Keratinocyte (primary cell): ENCODE measurements around the gene STIMATE. TPM values are rescaled to one million over a fixed set of nuclear protein-coding genes. Genes with fewer than 3 reads are reported as not detected.

Experiments used
- DNase-seq: peaks from one replicate; pipeline ENCODE4 v3.0.0-alpha.2; 2011; ENCODE audit warnings: low read depth, missing footprints, low spot score
- FAIRE-seq: peaks from 2 replicates; lab custom pipeline; 2011; peaks lifted over from hg19 to GRCh38; lab: Jason Lieb, UNC
- H2AFZ ChIP-seq: 2 replicates; pipeline ENCODE4 v1.6.0; 2012; ENCODE audit warnings: low read length, control low read depth, inconsistent platforms; ENCODE audit not compliant: control insufficient read depth
- H3K27ac ChIP-seq: 2 replicates; pipeline ENCODE4 v1.5.1; 2011; ENCODE audit warnings: low read length; ENCODE audit not compliant: control insufficient read depth, insufficient read depth
- H3K27me3 ChIP-seq: 3 replicates; pipeline ENCODE4 v1.6.0; 2011; ENCODE audit warnings: low read length; ENCODE audit not compliant: control insufficient read depth, insufficient read depth; ENCODE audit errors: extremely low read depth
- H3K36me3 ChIP-seq, 2 experiments: 2 replicates in 1 of 2; 3 replicates in 1 of 2; pipeline ENCODE4 v1.5.1; 2011; ENCODE audit warnings: low read length in 2 of 2, mild to moderate bottlenecking in 1 of 2; ENCODE audit not compliant: control insufficient read depth in 2 of 2, insufficient read depth in 2 of 2; ENCODE audit errors: extremely low read depth in 1 of 2
- H3K4me1 ChIP-seq: 3 replicates; pipeline ENCODE4 v1.5.1; 2011; ENCODE audit warnings: low read length; ENCODE audit not compliant: control insufficient read depth, insufficient read depth; ENCODE audit errors: extremely low read depth
- H3K4me2 ChIP-seq: 3 replicates; pipeline ENCODE4 v1.6.0; 2011; ENCODE audit warnings: low read depth, low read length; ENCODE audit not compliant: control insufficient read depth, insufficient read depth; ENCODE audit errors: extremely low read depth
- H3K4me3 ChIP-seq, 3 experiments: fragments of 200-600 bp in 1 of 3; sonication (generic) in 1 of 3; 2 replicates in 2 of 3; 3 replicates in 1 of 3; pipeline ENCODE4 v1.5.1; 2011 to 2016; ENCODE audit warnings: low read length in 3 of 3, mild to moderate bottlenecking in 3 of 3, control low read depth in 2 of 3, inconsistent platforms in 1 of 3, low read depth in 1 of 3, mixed read lengths in 1 of 3, mixed run types in 1 of 3, moderate library complexity in 1 of 3; ENCODE audit not compliant: control insufficient read depth in 2 of 3, insufficient read depth in 2 of 3; ENCODE audit errors: extremely low read depth in 1 of 3
- H3K79me2 ChIP-seq: 2 replicates; pipeline ENCODE4 v1.6.0; 2012; ENCODE audit warnings: low read length; ENCODE audit not compliant: control insufficient read depth, insufficient read depth
- H3K9ac ChIP-seq: 3 replicates; pipeline ENCODE4 v1.6.0; 2011; ENCODE audit warnings: low read length; ENCODE audit not compliant: control insufficient read depth, insufficient read depth; ENCODE audit errors: extremely low read depth
- H3K9me1 ChIP-seq: 3 replicates; pipeline ENCODE4 v1.6.0; 2011; ENCODE audit warnings: low read length; ENCODE audit not compliant: control insufficient read depth, insufficient read depth; ENCODE audit errors: extremely low read depth
- H3K9me3 ChIP-seq: 2 replicates; pipeline ENCODE4 v1.5.1; 2012; ENCODE audit warnings: low read depth, low read length; ENCODE audit not compliant: control insufficient read depth
- H4K20me1 ChIP-seq: 3 replicates; pipeline ENCODE4 v1.6.0; 2011; ENCODE audit warnings: low read length; ENCODE audit not compliant: control insufficient read depth, insufficient read depth; ENCODE audit errors: extremely low read depth
- EZH2 ChIP-seq: IDR thresholded peaks from one replicate; pipeline ENCODE4 v1.6.1; 2012; ENCODE audit warnings: inconsistent platforms, mild to moderate bottlenecking, low read length, moderate library complexity
- dilution Hi-C: fragments of 300-500 bp; cut with MboI; formaldehyde crosslinking; loops from one replicate; pipeline ENCODE4 v1.7.0; 2020; ENCODE audit warnings: low sequenced_read_pairs; ENCODE audit not compliant: extremely low pct_ligation_motif_present
- polyA plus RNA-seq, 5 experiments: library from polyadenylated mRNA; depleted of rRNA in 3 of 5; stranded (reverse) in 3 of 5; stranded (forward) in 1 of 5; unstranded in 1 of 5; fragments of >200 nt; gene quantifications; 1 replicate in 1 of 5; 2 replicates in 3 of 5; 3 replicates in 1 of 5; pipeline versions ENCODE4 v1.2.1 to v1.2.3, GENCODE V29; 2011 to 2012; ENCODE audit warnings: missing spikeins in 2 of 5, low read depth in 1 of 5, low replicate concordance in 1 of 5
- TF ChIP-seq, protein P1 (sequence below), 3 experiments: IDR thresholded peaks in 1 of 3; conservative IDR thresholded peaks in 1 of 3; optimal IDR thresholded peaks in 1 of 3; 2 replicates in 2 of 3; 3 replicates in 1 of 3; pipeline versions ENCODE3 to v1.5.1; 2011; ENCODE audit warnings: low read length in 3 of 3, mild to moderate bottlenecking in 3 of 3, moderate library complexity in 2 of 3, control low read depth in 1 of 3, inconsistent platforms in 1 of 3; ENCODE audit not compliant: insufficient read depth in 2 of 3; ENCODE audit errors: extremely low read depth in 1 of 3

Gene STIMATE
- polyA plus RNA-seq, 1 donor (not counting 4 experiments of a cell fraction or from before 2014, with no cell fraction given) = 8.2 TPM

DNA sequence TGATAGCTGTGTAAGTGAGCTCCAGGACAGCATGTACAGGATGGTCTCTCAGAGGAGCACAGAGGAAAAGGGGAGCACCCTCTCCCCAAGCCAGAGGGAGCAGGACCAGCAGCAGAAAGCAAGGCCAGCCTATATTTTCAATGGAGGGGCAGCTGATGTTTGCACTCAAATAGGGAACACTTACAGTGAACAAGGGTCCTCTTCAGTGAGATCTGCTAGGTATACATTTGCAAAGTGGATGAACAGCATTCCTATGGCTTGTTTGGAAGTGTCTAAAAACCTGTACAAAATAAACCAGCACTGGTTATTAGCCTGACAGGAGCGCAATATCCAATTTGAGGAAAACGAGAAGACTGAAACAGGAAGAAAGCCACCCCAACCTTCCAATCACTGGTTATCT is 44.9 kb downstream of the STIMATE start:
- H3K79me2 ChIP-seq = no peaks in the 10 kb centered on the region
- no peak overlapping the region for H3K4me3 ChIP-seq
- no peaks in the 10 kb centered on the region for H3K4me1 ChIP-seq
- no peak overlapping the region for H3K9ac ChIP-seq
- FAIRE-seq (no peak), DNase-seq (no peak)
- no peaks in the 10 kb centered on the region for H3K27me3 ChIP-seq
- H2AFZ ChIP-seq = no peak overlapping the region
- dilution Hi-C loops = no loop called here
- no peak overlapping the region for H3K4me2 ChIP-seq
- TF ChIP-seq EZH2 = no peak
- TF ChIP-seq, protein P1, sequence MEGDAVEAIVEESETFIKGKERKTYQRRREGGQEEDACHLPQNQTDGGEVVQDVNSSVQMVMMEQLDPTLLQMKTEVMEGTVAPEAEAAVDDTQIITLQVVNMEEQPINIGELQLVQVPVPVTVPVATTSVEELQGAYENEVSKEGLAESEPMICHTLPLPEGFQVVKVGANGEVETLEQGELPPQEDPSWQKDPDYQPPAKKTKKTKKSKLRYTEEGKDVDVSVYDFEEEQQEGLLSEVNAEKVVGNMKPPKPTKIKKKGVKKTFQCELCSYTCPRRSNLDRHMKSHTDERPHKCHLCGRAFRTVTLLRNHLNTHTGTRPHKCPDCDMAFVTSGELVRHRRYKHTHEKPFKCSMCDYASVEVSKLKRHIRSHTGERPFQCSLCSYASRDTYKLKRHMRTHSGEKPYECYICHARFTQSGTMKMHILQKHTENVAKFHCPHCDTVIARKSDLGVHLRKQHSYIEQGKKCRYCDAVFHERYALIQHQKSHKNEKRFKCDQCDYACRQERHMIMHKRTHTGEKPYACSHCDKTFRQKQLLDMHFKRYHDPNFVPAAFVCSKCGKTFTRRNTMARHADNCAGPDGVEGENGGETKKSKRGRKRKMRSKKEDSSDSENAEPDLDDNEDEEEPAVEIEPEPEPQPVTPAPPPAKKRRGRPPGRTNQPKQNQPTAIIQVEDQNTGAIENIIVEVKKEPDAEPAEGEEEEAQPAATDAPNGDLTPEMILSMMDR (optimal IDR thresholded peaks at IDR 0.05 in 1 of 3, IDR thresholded peaks at IDR 0.05 in 1 of 3, conservative IDR thresholded peaks at IDR 0.05 in 1 of 3; ENCODE audit: extremely low read depth in 1 of 3, insufficient read depth in 2 of 3, low read length in 3 of 3) = no peak
- no peaks in the 10 kb centered on the region for H4K20me1 ChIP-seq
- H3K9me1 ChIP-seq = no peaks in the 10 kb centered on the region
- H3K9me3 ChIP-seq = no peaks in the 10 kb centered on the region
- H3K27ac ChIP-seq = no peak overlapping the region
- peaks cover 13 to 26% of the 10 kb centered on the region in 2 experiments for H3K36me3 ChIP-seq

DNA sequence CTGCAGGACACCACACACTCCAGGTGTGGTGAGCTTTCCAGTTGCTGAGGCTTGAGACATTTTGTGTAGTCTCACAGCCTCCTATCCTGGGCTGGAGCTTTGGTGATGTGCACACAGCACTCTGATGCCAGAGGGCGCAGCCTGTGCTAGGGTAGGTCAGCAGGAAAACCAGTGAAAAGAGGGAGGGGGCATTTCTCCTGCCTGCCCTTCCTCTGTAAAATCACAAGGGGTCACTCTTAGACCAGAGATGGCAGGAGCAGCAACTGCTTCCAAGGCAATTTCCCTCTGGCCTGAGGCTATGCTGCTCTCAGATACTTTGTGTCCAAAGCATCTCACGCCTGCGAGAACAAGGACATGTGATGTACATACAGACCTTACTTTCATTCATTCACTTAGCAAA is 46.0 kb downstream of the STIMATE start:
- Histone ChIP-seq H3K4me2 (no peak overlapping the region), H3K4me1 (no peaks in the 10 kb centered on the region), H2AFZ (no peak overlapping the region), H3K9ac (no peak overlapping the region), H3K9me1 (no peaks in the 10 kb centered on the region), H3K79me2 (no peaks in the 10 kb centered on the region), H3K27me3 (no peaks in the 10 kb centered on the region), H4K20me1 (no peaks in the 10 kb centered on the region), H3K27ac (no peak overlapping the region), H3K4me3 (no peak overlapping the region), H3K9me3 (no peaks in the 10 kb centered on the region), H3K36me3 (peaks cover 11 to 26% of the 10 kb centered on the region in 2 experiments)
- DNase-seq (no peak), FAIRE-seq (no peak)
- dilution Hi-C loops = no loop called here
- TF ChIP-seq EZH2 = no peak
- TF ChIP-seq, protein P1 (optimal IDR thresholded peaks at IDR 0.05 in 1 of 3, IDR thresholded peaks at IDR 0.05 in 1 of 3, conservative IDR thresholded peaks at IDR 0.05 in 1 of 3; ENCODE audit: extremely low read depth in 1 of 3, insufficient read depth in 2 of 3, low read length in 3 of 3) = peak; percentile 53 to 67 (median 59)
